OCI-LY1 (cell line): ENCODE measurements around the gene NCKAP1.

ENCODE experiments used
- H2AFZ ChIP-seq: fragments of 200-600 bp; sonication (generic), shearing (Covaris generic); 2 replicates; pipeline ENCODE4 v1.6.0; 2014; ENCODE audit warnings: antibody characterized with exemption, mild to moderate bottlenecking, low read length
- H3F3A ChIP-seq: fragments of 200-600 bp; sonication (generic), shearing (Covaris generic); 2 replicates; pipeline ENCODE4 v1.6.0; 2014; ENCODE audit warnings: mild to moderate bottlenecking, antibody characterized with exemption, low read length, moderate library complexity; ENCODE audit not compliant: insufficient read depth
- H3K27ac ChIP-seq: fragments of 200-600 bp; sonication (generic); 2 replicates; pipeline ENCODE4 v1.5.1; 2014; ENCODE audit warnings: low read length, mixed run types, mild to moderate bottlenecking, low read depth; ENCODE audit not compliant: poor library complexity, severe bottlenecking
- H3K27me3 ChIP-seq: fragments of 200-600 bp; sonication (generic); 2 replicates; pipeline ENCODE4 v1.6.0; 2014; ENCODE audit warnings: antibody characterized with exemption, mild to moderate bottlenecking, low read length, moderate library complexity; ENCODE audit not compliant: insufficient read depth
- H3K36me3 ChIP-seq: fragments of 200-600 bp; sonication (generic); 2 replicates; pipeline ENCODE4 v1.6.1; 2014; ENCODE audit warnings: mild to moderate bottlenecking, antibody characterized with exemption, low read length, moderate library complexity, mixed read lengths; ENCODE audit not compliant: insufficient read depth
- H3K4me1 ChIP-seq: fragments of 200-600 bp; sonication (generic); 2 replicates; pipeline ENCODE4 v1.5.1; 2014; ENCODE audit warnings: mild to moderate bottlenecking, low read length, moderate library complexity; ENCODE audit not compliant: insufficient read depth, severe bottlenecking
- H3K4me2 ChIP-seq: fragments of 200-600 bp; sonication (generic), shearing (Covaris generic); 2 replicates; pipeline ENCODE4 v1.6.1; 2014; ENCODE audit warnings: low read length
- H3K4me3 ChIP-seq: fragments of 200-600 bp; sonication (generic); 2 replicates; pipeline ENCODE4 v1.5.1; 2014; ENCODE audit warnings: low read length, low read depth, mild to moderate bottlenecking, mixed read lengths; ENCODE audit not compliant: poor library complexity, severe bottlenecking
- H3K79me2 ChIP-seq: fragments of 200-600 bp; shearing (Covaris generic); 2 replicates; pipeline ENCODE4 v1.6.1; 2016; ENCODE audit warnings: mixed run types, low read length, mixed read lengths; ENCODE audit not compliant: insufficient read depth
- H3K9ac ChIP-seq: fragments of 200-600 bp; sonication (generic), shearing (Covaris generic); 2 replicates; pipeline ENCODE4 v1.6.1; 2014; ENCODE audit warnings: mild to moderate bottlenecking, low read length, mixed read lengths
- H3K9me2 ChIP-seq: fragments of 200-600 bp; sonication (generic), shearing (Covaris generic); 2 replicates; pipeline ENCODE4 v1.6.1; 2014; ENCODE audit warnings: low read depth, mild to moderate bottlenecking, low read length, mixed read lengths
- H3K9me3 ChIP-seq: fragments of 200-600 bp; shearing (Covaris generic); 2 replicates; pipeline ENCODE4 v1.6.1; 2014; ENCODE audit warnings: low read length, mixed read lengths
- H4K20me1 ChIP-seq: fragments of 200-600 bp; sonication (generic), shearing (Covaris generic); 2 replicates; pipeline ENCODE4 v1.6.0; 2016; ENCODE audit warnings: mild to moderate bottlenecking, low read length; ENCODE audit not compliant: insufficient read depth
- EZH2 ChIP-seq: fragments of 200-600 bp; sonication (generic), shearing (Covaris generic); IDR thresholded peaks from 2 replicates; pipeline ENCODE4 v1.8.0; 2017; ENCODE audit warnings: borderline replicate concordance, mixed run types, mild to moderate bottlenecking, antibody characterized with exemption, low read length, moderate library complexity, mixed read lengths
- TF ChIP-seq, protein P1 (sequence below): fragments of 200-600 bp; sonication (generic), shearing (Covaris generic); IDR thresholded peaks from 2 replicates; pipeline ENCODE4 v1.5.1; 2017; ENCODE audit warnings: mild to moderate bottlenecking, antibody characterized with exemption, low read length, moderate library complexity, mixed read lengths

NCKAP1 gene

GRCh38 chr2:182890773-182891378, 147.4 kb downstream of the NCKAP1 start:
- Histone ChIP-seq H3K27me3 (no peaks in the 10 kb centered on the region), H4K20me1 (no peaks in the 10 kb centered on the region), H3K4me2 (no peak overlapping the region), H2AFZ (no peak overlapping the region), H3K9me2 (no peaks in the 10 kb centered on the region), H3K9ac (no peak overlapping the region), H3F3A (no peaks in the 10 kb centered on the region), H3K36me3 (no peaks in the 10 kb centered on the region), H3K4me1 (no peaks in the 10 kb centered on the region), H3K4me3 (no peak overlapping the region), H3K9me3 (no peaks in the 10 kb centered on the region), H3K79me2 (no peaks in the 10 kb centered on the region), H3K27ac (no peak overlapping the region)
- TF ChIP-seq, protein P1, sequence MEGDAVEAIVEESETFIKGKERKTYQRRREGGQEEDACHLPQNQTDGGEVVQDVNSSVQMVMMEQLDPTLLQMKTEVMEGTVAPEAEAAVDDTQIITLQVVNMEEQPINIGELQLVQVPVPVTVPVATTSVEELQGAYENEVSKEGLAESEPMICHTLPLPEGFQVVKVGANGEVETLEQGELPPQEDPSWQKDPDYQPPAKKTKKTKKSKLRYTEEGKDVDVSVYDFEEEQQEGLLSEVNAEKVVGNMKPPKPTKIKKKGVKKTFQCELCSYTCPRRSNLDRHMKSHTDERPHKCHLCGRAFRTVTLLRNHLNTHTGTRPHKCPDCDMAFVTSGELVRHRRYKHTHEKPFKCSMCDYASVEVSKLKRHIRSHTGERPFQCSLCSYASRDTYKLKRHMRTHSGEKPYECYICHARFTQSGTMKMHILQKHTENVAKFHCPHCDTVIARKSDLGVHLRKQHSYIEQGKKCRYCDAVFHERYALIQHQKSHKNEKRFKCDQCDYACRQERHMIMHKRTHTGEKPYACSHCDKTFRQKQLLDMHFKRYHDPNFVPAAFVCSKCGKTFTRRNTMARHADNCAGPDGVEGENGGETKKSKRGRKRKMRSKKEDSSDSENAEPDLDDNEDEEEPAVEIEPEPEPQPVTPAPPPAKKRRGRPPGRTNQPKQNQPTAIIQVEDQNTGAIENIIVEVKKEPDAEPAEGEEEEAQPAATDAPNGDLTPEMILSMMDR, result no peak
- TF ChIP-seq EZH2, result no peak

DNA sequence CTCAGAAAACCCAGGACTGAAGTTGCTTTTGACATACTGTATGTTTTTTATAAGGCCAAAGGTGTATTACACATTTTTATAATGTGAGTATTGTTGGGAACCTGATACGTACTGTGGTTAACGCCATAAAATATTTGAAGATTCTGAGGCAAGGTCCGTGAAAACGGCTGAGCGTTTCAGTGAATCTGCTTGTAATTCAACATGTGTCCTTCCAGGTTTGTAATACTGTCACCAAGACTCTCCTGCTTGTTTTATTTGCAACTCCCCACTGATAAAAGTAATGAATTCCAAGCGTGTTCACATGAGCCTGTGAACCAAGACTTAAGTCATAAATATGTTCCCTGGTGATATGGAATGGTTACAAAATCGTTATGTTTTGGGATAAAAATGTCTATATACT, 148.0 kb downstream of the NCKAP1 start:
- no peak overlapping the region for H3K27ac ChIP-seq
- no peaks in the 10 kb centered on the region for H3F3A ChIP-seq
- H3K27me3 ChIP-seq, result no peaks in the 10 kb centered on the region
- H2AFZ ChIP-seq, result no peak overlapping the region
- H3K79me2 ChIP-seq, result no peaks in the 10 kb centered on the region
- no peaks in the 10 kb centered on the region for H3K9me2 ChIP-seq
- no peak for TF ChIP-seq EZH2
- TF ChIP-seq, protein P1, result no peak
- H3K9ac ChIP-seq, result no peak overlapping the region
- no peaks in the 10 kb centered on the region for H4K20me1 ChIP-seq
- H3K4me3 ChIP-seq, result no peak overlapping the region
- no peaks in the 10 kb centered on the region for H3K9me3 ChIP-seq
- H3K4me2 ChIP-seq, result no peak overlapping the region
- H3K36me3 ChIP-seq, result no peaks in the 10 kb centered on the region
- H3K4me1 ChIP-seq, result no peaks in the 10 kb centered on the region

DNA sequence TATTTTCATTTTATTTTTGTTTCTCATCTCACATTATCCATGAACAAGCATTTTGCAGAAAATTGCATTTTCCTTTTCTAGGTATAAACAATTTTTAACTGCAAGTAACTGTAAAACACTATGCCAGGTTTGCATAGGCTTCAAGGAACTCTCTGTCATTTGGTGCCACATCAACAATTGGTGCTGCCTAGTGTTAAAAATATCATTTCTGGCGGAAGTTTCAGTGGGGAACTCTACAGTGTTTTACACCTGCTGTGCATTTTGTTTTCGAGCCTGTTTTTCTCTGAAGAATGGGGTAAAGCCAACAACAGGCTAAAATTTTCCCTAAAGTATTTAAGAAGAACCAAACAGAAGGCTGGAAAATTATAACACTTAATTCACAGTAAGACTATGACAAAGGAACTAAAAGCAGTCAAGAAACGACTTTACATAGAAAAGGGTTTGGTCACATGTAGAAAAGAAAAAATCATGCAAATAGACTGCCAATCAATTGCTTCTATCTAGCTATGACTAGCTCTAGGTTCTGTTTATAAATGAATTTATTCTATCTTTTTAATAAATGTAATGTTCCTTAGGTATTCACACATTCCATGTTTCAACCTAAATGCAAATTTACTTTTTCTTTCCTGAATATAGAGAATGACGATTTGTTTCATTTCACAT, 150.4 kb downstream of the NCKAP1 start:
- H3K79me2 ChIP-seq, result no peaks in the 10 kb centered on the region
- H3K9me3 ChIP-seq, result no peaks in the 10 kb centered on the region
- no peak overlapping the region for H3K4me3 ChIP-seq
- H3K27me3 ChIP-seq, result no peaks in the 10 kb centered on the region
- H3K36me3 ChIP-seq, result no peaks in the 10 kb centered on the region
- H3K9ac ChIP-seq, result no peak overlapping the region
- no peak overlapping the region for H2AFZ ChIP-seq
- H3K27ac ChIP-seq, result no peak overlapping the region
- H3F3A ChIP-seq, result no peaks in the 10 kb centered on the region
- TF ChIP-seq EZH2, result no peak
- TF ChIP-seq, protein P1, result no peak
- H3K4me1 ChIP-seq, result no peaks in the 10 kb centered on the region
- no peaks in the 10 kb centered on the region for H3K9me2 ChIP-seq
- no peaks in the 10 kb centered on the region for H4K20me1 ChIP-seq
- no peak overlapping the region for H3K4me2 ChIP-seq
